Left forelimb (tissue), 1 donor: ENCODE measurements around the gene FPGS.
A peak's percentile ranks its signal among the peaks of the same experiment; 100 is the strongest.
"Not testable (repeated sequence)": the region's sequence is repeated elsewhere in the genome, so short reads cannot be mapped to it uniquely, and the experiment has no call there.

Source experiments
- DNase-seq: peaks from one replicate; pipeline ENCODE4 v3.0.0-alpha.2; 2018; ENCODE audit warnings: low spot score

Gene FPGS

DNA sequence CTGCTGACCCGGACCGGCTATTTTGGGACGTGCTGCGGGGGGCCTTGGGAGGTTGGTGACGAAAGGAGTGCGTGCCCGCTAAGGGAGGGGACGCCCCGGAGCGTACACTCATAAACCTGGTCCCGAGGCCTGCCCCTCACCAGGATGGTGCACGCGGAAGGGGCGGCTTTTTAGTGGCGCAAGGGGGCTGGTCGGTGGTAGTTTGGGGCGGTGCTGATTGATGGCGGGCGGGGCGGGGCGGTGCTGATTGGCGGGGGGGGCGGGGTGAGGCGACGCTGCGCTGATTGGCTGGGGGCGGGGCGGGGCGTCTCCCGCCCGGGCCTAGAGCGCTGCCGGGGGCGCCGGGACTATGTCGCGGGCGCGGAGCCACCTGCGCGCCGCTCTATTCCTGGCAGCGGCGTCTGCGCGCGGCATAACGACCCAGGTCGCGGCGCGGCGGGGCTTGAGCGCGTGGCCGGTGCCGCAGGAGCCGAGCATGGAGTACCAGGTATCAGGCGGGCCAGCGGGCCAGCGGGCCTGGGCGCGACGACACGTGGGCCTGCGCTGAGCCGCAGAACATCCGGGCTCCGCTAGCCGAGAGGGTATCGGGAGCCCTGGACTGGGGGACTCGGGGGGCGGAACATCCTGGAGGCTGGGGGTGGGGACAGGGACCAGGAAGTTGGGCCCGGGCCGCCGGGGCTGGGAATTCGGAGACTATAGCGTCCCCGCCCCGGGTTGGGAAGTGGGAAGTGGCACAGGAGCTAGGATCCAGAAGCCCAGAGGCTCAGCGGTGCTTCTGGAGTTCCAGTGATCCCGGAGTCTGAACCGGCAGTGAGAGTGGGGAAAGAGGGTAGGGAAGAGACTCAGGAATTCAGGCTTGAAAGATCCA, at the start of gene FPGS:
FPGS (plus strand) TSS at position 307 of the 868 bp plus-strand sequence; CDS start at position 350, 43 bp downstream.
- DNase-seq: peak; percentile 93

- no peak for DNase-seq
These were observed 49.5 kb upstream of the FPGS start for GRCh38 chr9:127753148-127753547.

GRCh38 chr9:127753622-127754021, 49.1 kb upstream of the FPGS start:
- DNase-seq: no peak

GRCh38 chr9:127754099-127755060, 48.3 kb upstream of the FPGS start:
- no peak for DNase-seq

DNA sequence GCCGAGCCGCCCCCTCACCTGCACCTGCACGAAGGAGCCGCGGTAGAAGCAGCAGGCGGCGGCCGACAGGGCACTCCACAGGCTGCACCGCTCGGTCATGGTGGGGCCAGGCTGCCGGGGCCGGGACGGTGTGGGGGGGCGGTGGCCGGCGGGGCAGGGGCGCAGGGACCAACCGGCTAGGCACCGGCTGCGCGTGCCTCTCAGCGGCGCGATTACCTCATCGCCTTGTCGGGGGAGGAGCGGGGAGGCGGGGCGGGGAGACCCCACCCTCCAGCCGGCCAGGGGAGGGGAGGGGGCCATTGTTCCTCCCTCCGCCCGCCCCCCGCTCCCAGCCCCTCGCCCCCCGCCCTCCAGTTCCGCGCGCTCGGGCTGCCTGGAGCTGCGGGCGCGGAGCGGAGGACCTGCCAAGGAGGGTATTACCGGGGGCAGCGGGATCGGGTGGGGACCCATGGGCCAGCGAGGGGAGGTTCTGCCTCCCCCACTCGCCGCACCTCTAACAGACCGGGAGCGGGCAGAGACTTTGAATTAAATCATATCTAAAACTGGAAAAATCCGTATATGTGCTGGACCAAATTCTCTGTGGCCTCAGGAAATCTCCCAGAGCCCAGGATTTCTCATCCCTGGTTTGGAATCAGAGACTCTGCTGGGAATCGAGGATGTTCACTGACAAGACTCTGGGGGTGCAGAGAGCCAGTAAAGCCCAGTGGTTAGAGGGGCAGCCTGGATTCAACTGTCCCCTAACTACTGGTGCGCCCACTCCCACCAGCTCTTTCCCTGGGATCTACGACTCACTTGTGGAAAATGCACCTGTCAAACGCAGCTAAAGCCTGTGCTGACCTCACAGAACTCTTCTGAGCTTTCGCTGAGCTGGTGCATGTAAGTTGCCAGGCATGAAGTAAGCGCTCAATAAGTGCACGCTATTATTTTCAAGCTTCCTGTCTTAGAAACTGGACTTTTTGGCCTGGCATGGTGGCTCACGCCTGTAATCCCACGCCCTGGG, 47.3 kb upstream of the FPGS start:
- no peak for DNase-seq

DNA sequence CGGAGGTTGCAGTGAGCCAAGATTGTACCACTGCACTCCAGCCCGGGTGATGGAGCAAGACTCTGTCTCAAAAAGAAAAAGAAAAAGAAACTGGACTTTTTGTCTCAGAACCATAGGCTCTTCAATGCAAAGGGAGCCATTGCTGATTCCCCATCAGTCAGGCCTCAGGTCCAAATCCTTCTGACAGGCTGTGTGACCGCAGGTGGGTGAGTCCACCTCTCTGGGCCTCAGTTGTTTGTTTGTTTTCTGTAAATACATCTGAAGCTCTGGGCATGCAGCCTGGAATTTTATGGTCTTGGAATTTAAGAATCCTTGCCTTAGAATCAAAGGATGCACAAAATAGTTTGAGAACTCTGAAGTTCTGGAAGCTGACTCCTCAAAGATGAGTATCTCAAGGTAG, 46.4 kb upstream of the FPGS start:
- DNase-seq: no peak

- not testable (repeated sequence) for DNase-seq
These were observed 45.9 kb upstream of the FPGS start for GRCh38 chr9:127756776-127757175.

- DNase-seq: no peak
These were observed 43.8 kb upstream of the FPGS start for GRCh38 chr9:127758843-127759242.

- DNase-seq: no peak
These were observed 41.6 kb upstream of the FPGS start for GRCh38 chr9:127761061-127761460.

DNA sequence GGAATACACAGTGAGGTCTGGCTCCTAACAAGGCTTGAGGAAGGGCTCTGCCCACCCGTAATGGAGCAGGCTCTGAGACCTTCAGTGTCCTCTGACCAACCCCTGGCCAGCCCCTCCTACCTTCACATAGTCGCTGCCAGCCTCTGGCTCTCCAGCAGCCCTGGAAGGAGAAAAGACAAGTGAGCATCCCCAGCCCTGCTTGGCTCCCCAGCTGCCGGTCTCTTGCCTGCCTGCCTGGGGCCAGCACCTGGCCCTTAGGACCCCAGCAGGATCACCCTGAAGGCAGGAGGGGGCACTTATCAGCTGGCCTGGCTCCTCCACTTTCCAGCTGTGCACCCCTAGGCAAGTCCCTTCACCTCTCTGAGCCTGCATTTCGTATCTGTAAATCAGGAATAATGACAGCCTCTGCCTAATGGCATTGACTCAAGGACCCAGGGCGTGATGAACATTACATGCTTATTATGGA, 41.2 kb upstream of the FPGS start:
- DNase-seq: no peak

GRCh38 chr9:127762111-127762676, 40.5 kb upstream of the FPGS start:
- DNase-seq: no peak

DNA sequence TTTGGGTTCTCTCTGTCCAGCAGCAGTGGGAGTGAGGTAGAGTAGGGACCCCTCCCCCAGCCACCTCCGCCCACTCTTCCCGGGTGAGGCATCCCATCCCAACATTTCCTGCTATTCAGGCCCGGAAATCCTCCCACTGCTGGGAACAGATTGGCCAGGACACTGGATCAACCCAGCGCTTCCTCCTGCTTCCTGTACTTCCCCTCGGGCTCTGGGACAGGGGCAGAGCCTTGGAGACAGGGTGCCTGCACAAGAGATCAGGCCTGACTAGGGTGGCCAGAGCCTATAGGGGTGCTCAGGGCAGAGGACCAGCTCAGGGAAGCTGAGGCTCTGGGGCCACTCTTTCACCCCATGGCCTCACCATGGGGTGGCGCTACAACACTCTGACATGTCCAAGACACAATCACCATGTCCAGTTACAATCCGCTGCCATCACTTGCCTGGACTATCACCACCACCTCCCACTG, 38.7 kb upstream of the FPGS start:
- DNase-seq: no peak

DNA sequence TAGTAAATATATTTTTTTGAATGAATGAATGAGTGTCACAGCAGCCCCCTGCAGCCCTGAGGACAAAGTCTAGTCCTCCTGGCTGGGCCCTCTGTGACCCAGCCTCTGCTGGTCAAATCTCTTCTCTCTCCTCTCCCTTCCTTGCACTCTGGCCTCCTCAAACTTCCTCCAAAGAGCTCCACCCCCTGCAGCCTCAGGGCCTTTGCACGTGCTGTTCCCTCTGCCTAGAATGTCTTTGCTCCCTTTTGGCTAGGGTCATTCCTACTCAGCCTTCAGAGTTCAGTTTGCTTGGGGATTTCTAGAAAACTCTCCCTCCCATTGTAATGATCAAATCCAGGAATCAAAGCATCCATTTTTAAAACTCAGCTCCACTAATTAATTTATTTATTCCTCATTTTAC, 37.3 kb upstream of the FPGS start:
- no peak for DNase-seq

- no peak for DNase-seq
These were observed 35.3 kb upstream of the FPGS start for GRCh38 chr9:127767410-127767809.

- DNase-seq: no peak
These were observed 34.8 kb upstream of the FPGS start for GRCh38 chr9:127767909-127768331.

- no peak for DNase-seq
These were observed 34.0 kb upstream of the FPGS start for GRCh38 chr9:127768698-127769097.

GRCh38 chr9:127769101-127769500, 33.6 kb upstream of the FPGS start:
- DNase-seq: no peak

- DNase-seq: no peak
These were observed 32.6 kb upstream of the FPGS start for GRCh38 chr9:127769929-127770582.

DNA sequence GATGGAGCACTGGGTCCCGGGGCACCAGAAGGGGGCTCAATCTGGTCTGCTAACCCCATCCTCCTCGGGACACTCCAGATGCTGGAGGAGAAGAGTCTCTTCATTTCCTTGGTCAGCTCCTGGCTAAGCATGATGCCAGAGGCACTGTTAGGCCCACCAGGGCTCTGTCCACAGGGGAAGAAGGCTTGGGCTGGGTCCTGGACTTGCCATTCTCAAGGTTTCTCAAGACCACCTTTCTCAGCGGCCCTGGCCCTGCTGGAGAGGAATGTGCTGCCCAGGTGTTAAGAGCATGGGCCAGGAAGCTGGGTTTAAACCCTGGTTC, 32.1 kb upstream of the FPGS start:
- DNase-seq: no peak

DNA sequence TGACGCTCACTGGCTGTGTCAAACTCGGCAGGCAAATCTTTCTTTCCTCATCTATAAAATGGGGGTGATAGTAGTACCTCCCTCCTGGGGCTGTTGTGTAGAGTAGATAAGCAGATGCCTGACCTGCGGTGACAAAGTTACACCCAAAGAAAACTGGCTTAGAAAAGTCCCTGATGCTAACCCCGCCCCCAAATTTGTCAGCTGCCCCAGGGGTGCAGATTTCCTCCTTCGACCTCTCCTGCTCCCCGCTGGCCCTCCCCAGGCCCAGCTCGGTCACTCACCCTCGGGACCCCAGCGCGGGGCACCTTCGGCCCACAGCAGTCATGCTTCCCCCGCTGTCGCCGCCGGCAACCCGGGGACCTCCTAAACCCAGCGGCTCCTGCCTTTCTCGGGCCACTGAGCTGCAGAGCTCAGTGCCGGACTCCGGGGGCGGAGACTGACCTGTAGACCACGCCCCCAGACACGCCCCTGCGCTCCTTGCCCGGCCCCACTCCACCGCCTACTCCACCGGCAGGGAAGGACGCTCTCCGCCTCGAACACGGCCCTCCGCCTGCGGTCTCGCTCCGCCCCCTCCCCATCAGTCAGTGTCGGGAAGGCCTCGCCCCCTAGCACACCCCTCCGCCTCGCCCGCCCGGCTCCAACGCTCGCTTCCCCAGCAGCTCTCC, 31.6 kb upstream of the FPGS start:
- peak; percentile 98 for DNase-seq
